ENCODE results near the gene PACS2.

DNA sequence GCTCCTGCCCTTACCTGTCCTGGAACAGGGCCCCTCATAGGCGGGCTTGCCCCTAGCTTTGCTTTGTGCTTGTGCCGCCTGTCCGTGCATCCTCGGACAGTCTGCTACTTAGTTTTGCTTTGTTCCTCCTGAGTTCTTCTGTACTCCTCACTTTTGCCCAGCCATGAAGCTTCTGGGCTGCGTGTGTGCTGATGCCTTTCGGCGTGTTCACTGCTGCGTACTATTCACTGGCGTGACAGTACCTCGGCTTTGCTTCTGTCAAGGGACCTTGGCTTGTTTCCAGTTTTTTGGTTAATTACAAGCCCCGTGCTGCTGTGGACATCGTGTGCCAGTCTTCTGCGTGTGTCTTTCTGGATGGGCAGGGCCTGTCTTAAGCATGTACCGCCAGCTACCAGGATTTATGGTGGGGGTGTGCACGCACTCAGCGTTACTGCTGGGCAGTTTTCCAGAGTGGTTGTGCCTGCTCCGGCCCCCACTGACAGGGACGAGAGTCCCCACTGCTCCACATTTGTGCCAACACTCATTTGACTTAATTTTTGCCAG lies 2.5 kb downstream of the PACS2 start:
- TF ChIP-seq, protein P1, sequence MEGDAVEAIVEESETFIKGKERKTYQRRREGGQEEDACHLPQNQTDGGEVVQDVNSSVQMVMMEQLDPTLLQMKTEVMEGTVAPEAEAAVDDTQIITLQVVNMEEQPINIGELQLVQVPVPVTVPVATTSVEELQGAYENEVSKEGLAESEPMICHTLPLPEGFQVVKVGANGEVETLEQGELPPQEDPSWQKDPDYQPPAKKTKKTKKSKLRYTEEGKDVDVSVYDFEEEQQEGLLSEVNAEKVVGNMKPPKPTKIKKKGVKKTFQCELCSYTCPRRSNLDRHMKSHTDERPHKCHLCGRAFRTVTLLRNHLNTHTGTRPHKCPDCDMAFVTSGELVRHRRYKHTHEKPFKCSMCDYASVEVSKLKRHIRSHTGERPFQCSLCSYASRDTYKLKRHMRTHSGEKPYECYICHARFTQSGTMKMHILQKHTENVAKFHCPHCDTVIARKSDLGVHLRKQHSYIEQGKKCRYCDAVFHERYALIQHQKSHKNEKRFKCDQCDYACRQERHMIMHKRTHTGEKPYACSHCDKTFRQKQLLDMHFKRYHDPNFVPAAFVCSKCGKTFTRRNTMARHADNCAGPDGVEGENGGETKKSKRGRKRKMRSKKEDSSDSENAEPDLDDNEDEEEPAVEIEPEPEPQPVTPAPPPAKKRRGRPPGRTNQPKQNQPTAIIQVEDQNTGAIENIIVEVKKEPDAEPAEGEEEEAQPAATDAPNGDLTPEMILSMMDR (IDR thresholded peaks at IDR 0.05) = no peak
- no peak for TF ChIP-seq POLR2A (IDR thresholded peaks at IDR 0.05)
